PC-9 (cell line): ENCODE results near the gene SSR4. TPM values are rescaled to one million over a fixed set of nuclear protein-coding genes. Genes with fewer than 3 reads are reported as not detected.

ENCODE experiments used
- BruUV-seq: library from RNA; stranded (reverse); fragments of 400-500 nt; replicated peaks from 2 replicates; lab custom pipeline; 2021; lab: Mats Ljungman, UMichigan
- CTCF ChIA-PET: fragments of 300-600 bp; sonication (Branson Sonifier 250); formaldehyde crosslinking; loops from one replicate; lab custom pipeline; 2022; ENCODE audit warnings: antibody characterized with exemption; lab: Charles Lee
- POLR2A ChIA-PET: fragments of 300-600 bp; sonication (Branson Sonifier 250); formaldehyde crosslinking; loops from one replicate; lab custom pipeline; 2022; ENCODE audit warnings: antibody characterized with exemption; ENCODE audit not compliant: unreplicated experiment; lab: Charles Lee
- DNase-seq, 2 experiments: peaks; one replicate each; pipeline versions ENCODE4 v3.0.0 to v3.0.0-alpha.2; 2015 to 2022; ENCODE audit warnings: mixed read lengths in 1 of 2
- H2AFZ ChIP-seq: fragments of 200-600 bp; sonication (generic); 2 replicates; pipeline ENCODE4 v1.8.1; 2017; ENCODE audit warnings: antibody characterized with exemption
- H3F3A ChIP-seq: fragments of 200-600 bp; sonication (generic); 2 replicates; pipeline ENCODE4 v1.8.1; 2017; ENCODE audit warnings: antibody characterized with exemption, mild to moderate bottlenecking, low read depth; ENCODE audit not compliant: insufficient read depth
- H3K27ac ChIP-seq: fragments of 200-600 bp; sonication (generic); 2 replicates; pipeline ENCODE4 v1.6.1; 2016; ENCODE audit warnings: mixed run types
- H3K27me3 ChIP-seq: fragments of 200-600 bp; sonication (generic); 2 replicates; pipeline ENCODE4 v1.6.1; 2016; ENCODE audit warnings: low read depth, mixed run types; ENCODE audit not compliant: insufficient read depth
- H3K36me3 ChIP-seq: fragments of 200-600 bp; sonication (generic); 2 replicates; pipeline ENCODE4 v1.6.1; 2016; ENCODE audit warnings: low read depth, mixed run types
- H3K4me1 ChIP-seq: fragments of 200-600 bp; sonication (generic); replicated peaks from 2 replicates; pipeline ENCODE4 v1.6.1; 2016; ENCODE audit warnings: mixed run types; ENCODE audit not compliant: insufficient read depth
- H3K4me2 ChIP-seq: fragments of 200-600 bp; sonication (generic); 2 replicates; pipeline ENCODE4 v1.6.1; 2017; ENCODE audit warnings: mixed run types
- H3K4me3 ChIP-seq: fragments of 200-600 bp; sonication (generic); 2 replicates; pipeline ENCODE4 v1.6.1; 2016; ENCODE audit warnings: mixed run types
- H3K79me2 ChIP-seq: fragments of 200-600 bp; sonication (generic); 2 replicates; pipeline ENCODE4 v1.6.1; 2017; ENCODE audit warnings: low read depth, mixed run types
- H3K9me2 ChIP-seq: fragments of 200-600 bp; sonication (generic); 2 replicates; pipeline ENCODE4 v1.8.1; 2017; ENCODE audit warnings: mild to moderate bottlenecking; ENCODE audit not compliant: insufficient read depth
- H3K9me3 ChIP-seq: fragments of 200-600 bp; sonication (generic); 2 replicates; pipeline ENCODE4 v1.8.1; 2016; ENCODE audit warnings: low read depth; ENCODE audit not compliant: insufficient read depth
- H4K20me1 ChIP-seq: fragments of 200-600 bp; sonication (generic); 2 replicates; pipeline ENCODE4 v1.8.1; 2017; ENCODE audit not compliant: insufficient read depth
- EZH2 ChIP-seq: fragments of 200-600 bp; sonication (generic); IDR thresholded peaks from 2 replicates; pipeline ENCODE4 v1.8.0; 2017; ENCODE audit warnings: antibody characterized with exemption, low read depth
- intact Hi-C: fragments of 100-400 bp; cut with micrococcal nuclease; formaldehyde crosslinking; loops from one replicate; pipeline ENCODE4 v1.10.0; 2022; ENCODE audit not compliant: unreplicated experiment
- total RNA-seq: library from RNA; stranded (reverse); gene quantifications from 2 replicates; pipeline ENCODE4 v1.2.3, GENCODE V29; 2021
- TF ChIP-seq, protein P1 (sequence below): fragments of 200-600 bp; sonication (generic); conservative IDR thresholded peaks from 2 replicates; pipeline ENCODE4 v1.6.1; 2017; ENCODE audit warnings: mixed run types, antibody characterized with exemption, mild to moderate bottlenecking, moderate library complexity

Gene SSR4
- total RNA-seq, 1 experiment from 2014 or later: 223 TPM

DNA sequence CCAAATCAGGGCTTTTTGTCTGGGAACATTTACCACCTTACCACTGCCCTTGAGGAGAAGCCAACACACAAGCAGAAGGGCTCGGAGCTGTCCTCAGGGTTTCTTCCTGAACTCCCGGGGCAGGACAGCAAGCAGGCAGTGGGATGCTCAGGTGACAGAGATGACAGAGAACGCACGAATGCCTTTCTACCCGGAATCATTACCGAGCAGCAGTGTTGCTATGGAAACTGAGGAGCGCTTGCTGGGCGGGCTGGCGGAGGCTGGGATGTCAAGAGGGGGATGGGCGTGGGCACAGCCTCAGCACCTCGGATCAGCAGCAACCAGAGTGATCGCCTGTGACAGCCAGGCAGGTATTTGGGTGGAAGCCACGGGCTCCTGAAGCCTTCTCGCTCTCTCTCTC lies 17.8 kb downstream of the SSR4 start:
- Histone ChIP-seq H3F3A (no peaks in the 10 kb centered on the region), H3K27me3 (peaks cover 62% of the 10 kb centered on the region), H3K4me3 (no peak overlapping the region), H3K4me1 (no peaks in the 10 kb centered on the region), H3K4me2 (no peak overlapping the region), H3K79me2 (no peaks in the 10 kb centered on the region), H3K27ac (no peak overlapping the region), H3K9me2 (no peaks in the 10 kb centered on the region), H4K20me1 (no peaks in the 10 kb centered on the region), H2AFZ (no peak overlapping the region), H3K9me3 (no peaks in the 10 kb centered on the region), H3K36me3 (no peaks in the 10 kb centered on the region)
- no TSS peak for BruUV-seq
- CTCF ChIA-PET: no interaction called here
- no peak for DNase-seq
- intact Hi-C loops: no loop called here
- TF ChIP-seq, protein P1, sequence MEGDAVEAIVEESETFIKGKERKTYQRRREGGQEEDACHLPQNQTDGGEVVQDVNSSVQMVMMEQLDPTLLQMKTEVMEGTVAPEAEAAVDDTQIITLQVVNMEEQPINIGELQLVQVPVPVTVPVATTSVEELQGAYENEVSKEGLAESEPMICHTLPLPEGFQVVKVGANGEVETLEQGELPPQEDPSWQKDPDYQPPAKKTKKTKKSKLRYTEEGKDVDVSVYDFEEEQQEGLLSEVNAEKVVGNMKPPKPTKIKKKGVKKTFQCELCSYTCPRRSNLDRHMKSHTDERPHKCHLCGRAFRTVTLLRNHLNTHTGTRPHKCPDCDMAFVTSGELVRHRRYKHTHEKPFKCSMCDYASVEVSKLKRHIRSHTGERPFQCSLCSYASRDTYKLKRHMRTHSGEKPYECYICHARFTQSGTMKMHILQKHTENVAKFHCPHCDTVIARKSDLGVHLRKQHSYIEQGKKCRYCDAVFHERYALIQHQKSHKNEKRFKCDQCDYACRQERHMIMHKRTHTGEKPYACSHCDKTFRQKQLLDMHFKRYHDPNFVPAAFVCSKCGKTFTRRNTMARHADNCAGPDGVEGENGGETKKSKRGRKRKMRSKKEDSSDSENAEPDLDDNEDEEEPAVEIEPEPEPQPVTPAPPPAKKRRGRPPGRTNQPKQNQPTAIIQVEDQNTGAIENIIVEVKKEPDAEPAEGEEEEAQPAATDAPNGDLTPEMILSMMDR: no peak
- no peak for TF ChIP-seq EZH2
- POLR2A ChIA-PET: no interaction called here

DNA sequence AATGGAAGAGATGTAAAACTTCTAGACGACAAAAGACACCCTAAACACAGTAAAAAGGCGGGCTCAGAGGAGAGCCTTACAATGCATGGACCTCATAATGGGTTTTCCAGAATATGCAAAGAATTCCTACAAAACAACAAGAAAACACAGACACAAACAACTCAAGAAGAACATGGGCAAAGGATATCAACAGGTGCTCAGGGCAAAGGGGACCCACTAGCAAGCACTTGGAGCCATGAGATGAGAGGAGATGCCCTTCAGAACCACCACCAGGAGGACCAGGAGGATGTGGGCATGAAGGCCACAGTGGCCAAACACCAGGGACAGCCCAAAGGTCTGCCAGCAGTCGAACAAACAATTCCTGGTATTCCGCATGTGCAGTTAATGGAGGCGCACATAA lies 18.7 kb downstream of the SSR4 start:
- H2AFZ ChIP-seq: no peak overlapping the region
- H3K27ac ChIP-seq: no peak overlapping the region
- H3K4me3 ChIP-seq: no peak overlapping the region
- ChIA-PET CTCF (no interaction called here), POLR2A (no interaction called here)
- intact Hi-C loops: no loop called here
- peaks cover 70% of the 10 kb centered on the region for H3K27me3 ChIP-seq
- H4K20me1 ChIP-seq: no peaks in the 10 kb centered on the region
- no peak overlapping the region for H3K4me2 ChIP-seq
- H3K36me3 ChIP-seq: no peaks in the 10 kb centered on the region
- H3K4me1 ChIP-seq: no peaks in the 10 kb centered on the region
- H3K9me2 ChIP-seq: no peaks in the 10 kb centered on the region
- no peaks in the 10 kb centered on the region for H3F3A ChIP-seq
- no peaks in the 10 kb centered on the region for H3K79me2 ChIP-seq
- no peaks in the 10 kb centered on the region for H3K9me3 ChIP-seq
- no peak for DNase-seq
- BruUV-seq: no TSS peak
- TF ChIP-seq EZH2: no peak
- TF ChIP-seq, protein P1: no peak

DNA sequence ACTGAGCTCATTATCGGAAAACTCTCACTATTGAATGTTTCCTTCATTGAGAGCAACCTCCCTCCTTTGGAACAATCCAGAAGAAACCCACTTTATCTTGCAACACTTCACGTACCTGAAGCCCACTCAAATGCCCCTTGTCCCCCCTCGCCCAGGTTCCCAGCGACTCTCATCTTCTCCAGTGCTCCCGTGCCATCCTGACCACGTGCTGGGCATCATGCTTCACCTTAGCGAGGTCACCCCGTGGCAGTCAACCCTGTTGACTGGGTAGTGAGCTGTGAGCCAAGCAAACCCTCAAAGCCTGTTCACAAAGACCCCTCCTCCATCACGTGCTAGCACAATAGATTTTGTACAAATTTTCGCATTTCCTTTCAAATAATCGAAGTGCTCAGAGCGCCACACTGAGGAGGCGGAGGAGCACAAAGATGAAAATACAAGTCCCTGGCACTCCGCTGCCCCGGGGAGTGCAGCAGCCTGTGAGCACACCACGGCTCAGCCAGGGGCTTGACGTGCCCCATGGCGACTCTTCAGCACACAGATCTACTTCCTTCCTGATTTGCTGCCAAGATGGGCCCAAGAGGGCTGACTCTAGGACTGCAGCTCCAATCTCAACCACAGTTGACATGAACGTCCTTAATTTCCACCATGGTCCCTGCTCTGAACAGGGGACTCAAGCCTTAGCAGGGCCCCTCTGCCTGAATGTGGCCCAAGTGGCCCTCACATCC lies 20.3 kb downstream of the SSR4 start:
- ChIA-PET POLR2A (no interaction called here), CTCF (no interaction called here)
- no peaks in the 10 kb centered on the region for H3F3A ChIP-seq
- no peak overlapping the region for H3K27ac ChIP-seq
- H3K4me2 ChIP-seq: no peak overlapping the region
- H3K9me3 ChIP-seq: no peaks in the 10 kb centered on the region
- H3K36me3 ChIP-seq: no peaks in the 10 kb centered on the region
- no peaks in the 10 kb centered on the region for H3K79me2 ChIP-seq
- H3K27me3 ChIP-seq: peaks cover 67% of the 10 kb centered on the region
- no peak overlapping the region for H3K4me3 ChIP-seq
- no peak for DNase-seq
- H3K4me1 ChIP-seq: no peaks in the 10 kb centered on the region
- no TSS peak for BruUV-seq
- intact Hi-C loops: no loop called here
- no peaks in the 10 kb centered on the region for H4K20me1 ChIP-seq
- H2AFZ ChIP-seq: no peak overlapping the region
- H3K9me2 ChIP-seq: no peaks in the 10 kb centered on the region
- no peak for TF ChIP-seq EZH2
- TF ChIP-seq, protein P1: no peak
